Duodenal mucosa (tissue), 2 donors: Measurements from ENCODE around the gene ASB13.

ENCODE experiments used
- H3K27ac ChIP-seq: one replicate; pipeline ENCODE4 v1.7.0; 2013; ENCODE audit warnings: low read depth, low read length
- H3K27me3 ChIP-seq, 2 donors: one replicate each; pipeline ENCODE4 v1.7.0; 2013; ENCODE audit warnings: low read length in 2 of 2, control low read depth in 1 of 2; ENCODE audit not compliant: insufficient read depth in 2 of 2, control insufficient read depth in 1 of 2
- H3K36me3 ChIP-seq, 2 donors: one replicate each; pipeline ENCODE4 v1.7.0; 2013; ENCODE audit warnings: low read length in 2 of 2, control low read depth in 1 of 2; ENCODE audit not compliant: insufficient read depth in 2 of 2, control insufficient read depth in 1 of 2
- H3K4me1 ChIP-seq, 2 donors: one replicate each; pipeline ENCODE4 v1.7.0; 2013; ENCODE audit warnings: low read length in 2 of 2, control low read depth in 1 of 2; ENCODE audit not compliant: insufficient read depth in 2 of 2, control insufficient read depth in 1 of 2
- H3K4me3 ChIP-seq, 2 donors: one replicate each; pipeline ENCODE4 v1.7.0; 2013; ENCODE audit warnings: low read length in 2 of 2, low read depth in 1 of 2
- H3K9ac ChIP-seq, 2 donors: one replicate each; pipeline ENCODE4 v1.7.0; 2013; ENCODE audit warnings: low read length in 2 of 2, low read depth in 1 of 2
- H3K9me3 ChIP-seq, 2 donors: one replicate each; pipeline ENCODE4 v1.7.0; 2013; ENCODE audit warnings: low read length in 2 of 2, control low read depth in 1 of 2; ENCODE audit not compliant: control insufficient read depth in 1 of 2

The ASB13 gene

GRCh38 chr10:5648494-5649457 lies 17.6 kb downstream of the ASB13 start:
- Histone ChIP-seq H3K4me1 (peaks cover 18 to 26% of the 10 kb centered on the region in 2 donors), H3K9ac (no peak overlapping the region), H3K36me3 (peaks cover 14 to 58% of the 10 kb centered on the region in 2 donors), H3K4me3 (no peak overlapping the region), H3K27ac (no peak overlapping the region), H3K27me3 (no peaks in the 10 kb centered on the region), H3K9me3 (no peaks in the 10 kb centered on the region)

- no peaks in the 10 kb centered on the region for H3K27me3 ChIP-seq
- no peaks in the 10 kb centered on the region for H3K9me3 ChIP-seq
- no peak overlapping the region for H3K9ac ChIP-seq
- H3K36me3 ChIP-seq = peaks cover 14 to 57% of the 10 kb centered on the region in 2 donors
- H3K4me1 ChIP-seq = peaks cover 18 to 20% of the 10 kb centered on the region in 2 donors
- no peak overlapping the region for H3K4me3 ChIP-seq
- no peak overlapping the region for H3K27ac ChIP-seq
Measured at GRCh38 chr10:5647507-5648240, 18.7 kb downstream of the ASB13 start.

GRCh38 chr10:5645944-5646617 lies 20.3 kb downstream of the ASB13 start:
- H3K27ac ChIP-seq = no peak overlapping the region
- H3K4me1 ChIP-seq = peaks cover 18 to 20% of the 10 kb centered on the region in 2 donors
- H3K4me3 ChIP-seq = peak overlapping the region in 1 of 2 donors; percentile 52
- H3K27me3 ChIP-seq = no peaks in the 10 kb centered on the region
- peaks cover 20 to 63% of the 10 kb centered on the region in 2 donors for H3K36me3 ChIP-seq
- H3K9ac ChIP-seq = peak overlapping the region in 1 of 2 donors; percentile 58
- H3K9me3 ChIP-seq = no peaks in the 10 kb centered on the region

- peak overlapping the region; percentile 48 to 52 for H3K4me3 ChIP-seq
- peak overlapping the region in 1 of 2 donors; percentile 58 for H3K9ac ChIP-seq
- H3K4me1 ChIP-seq = peaks cover 18 to 20% of the 10 kb centered on the region in 2 donors
- H3K36me3 ChIP-seq = peaks cover 21 to 61% of the 10 kb centered on the region in 2 donors
- H3K27me3 ChIP-seq = no peaks in the 10 kb centered on the region
- H3K9me3 ChIP-seq = no peaks in the 10 kb centered on the region
- H3K27ac ChIP-seq = peak overlapping the region; percentile 26
Measured at GRCh38 chr10:5645375-5645774, 21.0 kb downstream of the ASB13 start.

- H3K4me1 ChIP-seq = peaks cover 18 to 20% of the 10 kb centered on the region in 2 donors
- no peak overlapping the region for H3K27ac ChIP-seq
- no peak overlapping the region for H3K9ac ChIP-seq
Measured at GRCh38 chr10:5644930-5645329, 21.5 kb downstream of the ASB13 start.

GRCh38 chr10:5643346-5644067 lies 22.9 kb downstream of the ASB13 start:
- H3K4me3 ChIP-seq = no peak overlapping the region
- no peaks in the 10 kb centered on the region for H3K27me3 ChIP-seq
- no peak overlapping the region for H3K9ac ChIP-seq
- H3K36me3 ChIP-seq = peaks cover 30 to 65% of the 10 kb centered on the region in 2 donors
- H3K27ac ChIP-seq = no peak overlapping the region
- no peaks in the 10 kb centered on the region for H3K9me3 ChIP-seq
- H3K4me1 ChIP-seq = peaks cover 18 to 20% of the 10 kb centered on the region in 2 donors

More at GRCh38 chr10:5644930-5645329, 21.5 kb downstream of the ASB13 start:
- H3K27me3 ChIP-seq = no peaks in the 10 kb centered on the region
- H3K36me3 ChIP-seq = peaks cover 21 to 61% of the 10 kb centered on the region in 2 donors
- no peaks in the 10 kb centered on the region for H3K9me3 ChIP-seq
- no peak overlapping the region for H3K4me3 ChIP-seq

- Histone ChIP-seq H3K27me3 (no peaks in the 10 kb centered on the region), H3K27ac (no peak overlapping the region), H3K36me3 (peaks cover 23 to 49% of the 10 kb centered on the region in 2 donors), H3K4me1 (peaks cover 17% of the 10 kb centered on the region in 2 donors), H3K4me3 (no peak overlapping the region), H3K9me3 (no peaks in the 10 kb centered on the region), H3K9ac (no peak overlapping the region)
Measured at GRCh38 chr10:5641501-5641900, 24.9 kb downstream of the ASB13 start.

- Histone ChIP-seq H3K4me1 (peaks cover 7% of the 10 kb centered on the region in 2 donors), H3K27ac (no peak overlapping the region), H3K36me3 (peaks cover 23 to 46% of the 10 kb centered on the region in 2 donors), H3K9me3 (no peaks in the 10 kb centered on the region), H3K4me3 (no peak overlapping the region), H3K27me3 (no peaks in the 10 kb centered on the region), H3K9ac (no peak overlapping the region)
Measured at GRCh38 chr10:5640501-5640900, 25.9 kb downstream of the ASB13 start.

GRCh38 chr10:5640036-5640435 lies 26.4 kb downstream of the ASB13 start:
- no peak overlapping the region for H3K9ac ChIP-seq
- H3K36me3 ChIP-seq = peaks cover 23 to 46% of the 10 kb centered on the region in 2 donors

More at GRCh38 chr10:5640036-5640435, 26.4 kb downstream of the ASB13 start:
- no peak overlapping the region for H3K4me3 ChIP-seq
- no peak overlapping the region for H3K27ac ChIP-seq
- no peaks in the 10 kb centered on the region for H3K27me3 ChIP-seq
- H3K4me1 ChIP-seq = peaks cover 4 to 6% of the 10 kb centered on the region in 2 donors
- no peaks in the 10 kb centered on the region for H3K9me3 ChIP-seq
